ENCODE data around the gene LIAS.
"Not testable (repeated sequence)": the region's sequence is repeated elsewhere in the genome, so short reads cannot be mapped to it uniquely, and the experiment has no call there.

Gene LIAS

DNA sequence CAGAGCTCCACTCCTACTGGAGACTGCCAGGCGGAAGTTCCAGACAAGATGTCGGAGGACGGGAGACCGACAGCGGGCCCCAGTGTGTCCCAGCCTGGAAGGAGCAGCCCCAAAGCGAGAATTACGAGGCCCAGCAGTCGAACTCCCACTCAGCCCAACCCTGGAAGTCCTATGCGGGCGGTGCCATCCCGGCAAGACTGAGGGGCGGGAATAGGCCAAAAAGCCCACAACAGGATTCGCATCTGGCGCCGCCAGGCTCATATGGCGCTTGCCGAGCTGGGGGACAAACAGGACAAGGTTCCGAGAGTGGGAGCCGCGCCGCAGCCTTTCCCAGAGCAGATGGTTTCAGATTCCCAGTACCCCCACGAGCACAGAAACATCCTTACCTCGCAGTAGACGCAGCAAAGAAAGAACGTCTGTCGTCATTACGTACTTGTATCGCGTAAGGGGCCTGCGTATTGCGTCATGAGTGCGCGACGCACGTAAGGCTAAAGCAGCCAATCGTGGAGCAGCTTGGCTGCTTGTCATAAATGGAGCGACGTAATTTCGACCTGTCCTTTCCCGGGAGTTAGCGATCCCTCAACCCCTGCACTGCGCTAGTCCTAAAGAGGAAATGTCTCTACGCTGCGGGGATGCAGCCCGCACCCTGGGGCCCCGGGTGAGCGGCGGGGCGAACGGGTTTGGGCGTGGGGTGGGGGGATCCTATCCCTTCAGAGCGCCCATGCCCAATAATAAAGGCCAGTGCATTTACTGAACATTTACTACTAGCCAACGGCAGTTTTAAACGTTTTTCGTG, at the start of gene LIAS, which contains the start of gene RPL9:
LIAS (plus strand) TSS at position 552 of the 796 bp plus-strand sequence; CDS start at position 614, 62 bp downstream.
RPL9 (minus strand) TSS at position 418 of the 796 bp plus-strand sequence. CDS start 483 bp downstream, outside the sequence.
- peak; percentile 98 for DNase-seq

DNA sequence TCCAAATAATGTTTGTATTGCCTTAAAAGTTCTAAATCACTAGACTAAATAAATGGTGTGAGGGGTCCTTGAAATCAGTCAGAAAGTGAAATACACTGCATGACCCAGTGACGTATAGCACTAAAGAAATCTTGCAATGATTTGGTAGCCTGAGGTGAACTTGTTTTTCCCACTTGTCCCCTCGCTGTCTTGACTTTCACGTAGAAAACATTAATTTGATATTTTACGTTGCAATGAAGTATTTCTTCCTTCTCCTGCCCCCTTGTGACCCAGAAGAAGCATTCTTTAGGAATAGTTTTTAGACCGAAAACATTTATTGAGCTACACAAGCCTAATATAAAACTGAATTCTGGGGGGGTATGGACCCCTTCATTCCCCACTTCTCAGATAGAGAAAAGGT, 48.4 kb upstream of the LIAS start:
- peak; percentile 60 for DNase-seq

DNA sequence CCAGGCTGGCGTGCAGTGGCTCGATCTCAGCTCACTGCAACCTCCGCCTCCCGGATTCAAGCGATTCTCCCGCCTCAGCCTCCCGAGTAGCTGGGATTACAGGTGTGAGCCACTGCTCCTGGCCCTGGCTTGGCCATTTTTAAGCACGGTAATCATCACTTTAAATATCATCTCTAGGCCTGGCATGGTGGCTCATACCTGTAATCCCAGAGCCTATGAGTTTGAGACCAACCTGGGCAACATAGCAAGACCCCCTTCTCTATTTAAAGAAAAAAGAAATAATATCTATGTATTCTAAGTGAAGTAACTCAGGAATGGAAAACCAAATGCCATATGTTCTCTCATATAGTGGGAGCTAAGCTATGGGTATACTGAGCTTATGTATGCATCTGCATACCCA, 47.3 kb upstream of the LIAS start:
- DNase-seq, result not testable (repeated sequence)

DNA sequence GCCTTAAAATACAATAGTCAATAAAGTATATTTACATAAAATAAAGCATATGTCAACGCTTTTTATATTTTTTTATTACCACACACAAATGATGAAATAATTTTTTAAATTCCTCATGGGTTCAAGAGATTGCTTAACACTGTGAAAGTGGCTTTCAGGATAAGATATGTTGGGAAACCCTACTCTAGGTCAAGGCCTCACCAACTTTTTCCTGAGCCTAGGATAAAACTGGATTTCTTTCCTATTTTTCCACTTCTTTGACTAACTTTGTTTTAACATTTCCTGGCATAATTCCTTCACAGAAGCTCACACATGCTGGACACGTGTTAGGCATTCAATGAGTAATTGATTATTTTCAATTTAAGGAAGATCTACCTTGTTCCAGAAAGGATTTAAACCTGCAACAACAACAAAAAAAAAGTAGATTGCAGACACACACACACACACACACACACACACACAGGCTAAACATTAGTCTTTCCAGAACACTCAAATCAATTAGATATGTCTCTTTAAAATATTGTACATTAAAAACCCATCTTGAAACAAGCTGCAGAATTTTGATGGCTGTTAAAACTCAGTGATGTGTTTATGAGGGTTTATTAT, 43.1 kb upstream of the LIAS start:
- DNase-seq, result no peak

DNA sequence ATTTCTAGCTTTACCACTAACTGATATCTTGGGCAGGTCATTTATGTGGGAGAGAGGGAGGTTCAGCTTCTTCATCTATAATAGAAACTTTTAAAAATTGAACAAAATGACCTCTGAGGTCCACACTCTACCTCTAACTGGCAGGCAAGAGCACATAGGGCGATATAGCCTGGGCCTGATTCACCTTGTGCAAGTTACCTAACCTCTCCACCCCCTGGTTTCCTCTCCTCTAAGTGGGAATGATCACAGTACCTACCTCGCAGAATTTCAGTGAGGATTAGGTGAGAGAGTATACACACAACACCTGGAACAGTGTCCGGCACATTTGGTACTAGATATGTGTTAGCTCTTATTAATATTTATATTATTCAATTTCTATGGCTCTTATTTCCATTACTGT, 36.6 kb upstream of the LIAS start:
- DNase-seq, result no peak

DNA sequence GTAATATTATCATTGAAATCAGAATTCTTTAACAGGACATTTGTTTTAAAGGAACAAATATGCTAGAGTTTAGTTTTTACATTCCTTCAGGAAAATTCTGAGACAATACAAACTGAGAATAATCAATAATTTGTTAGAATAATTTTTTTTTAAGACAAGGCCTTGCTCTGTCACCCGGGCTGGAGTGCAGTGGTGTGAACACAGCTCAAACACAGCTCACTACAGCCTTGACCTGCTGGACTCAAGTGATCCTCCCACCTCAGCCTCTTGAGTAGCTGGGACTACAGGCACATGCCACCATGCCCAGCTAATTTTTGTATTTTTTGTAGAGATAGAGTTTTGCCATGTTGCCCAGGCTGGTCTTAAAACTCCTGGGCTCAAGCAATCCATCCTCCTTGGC, 33.6 kb upstream of the LIAS start:
- not testable (repeated sequence) for DNase-seq

DNA sequence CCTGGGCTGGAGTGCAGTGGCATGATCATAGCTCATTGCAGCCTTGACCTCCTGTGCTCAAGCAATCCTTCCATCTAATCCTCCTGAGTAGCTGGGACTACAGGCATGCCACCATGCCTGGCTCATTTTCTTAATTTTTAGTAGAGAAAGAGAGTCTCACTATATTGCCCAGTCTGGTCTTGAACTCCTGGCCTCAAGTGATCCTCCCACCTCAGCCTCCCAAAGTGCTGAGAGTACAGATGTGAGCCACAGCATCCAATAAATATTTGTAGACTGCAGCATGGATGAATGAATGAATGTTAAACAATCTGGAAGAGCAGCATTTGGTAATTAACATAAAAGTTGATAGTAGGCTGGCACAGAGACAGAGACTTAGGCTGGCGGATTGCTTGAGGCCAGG, 32.1 kb upstream of the LIAS start:
- no peak for DNase-seq

DNA sequence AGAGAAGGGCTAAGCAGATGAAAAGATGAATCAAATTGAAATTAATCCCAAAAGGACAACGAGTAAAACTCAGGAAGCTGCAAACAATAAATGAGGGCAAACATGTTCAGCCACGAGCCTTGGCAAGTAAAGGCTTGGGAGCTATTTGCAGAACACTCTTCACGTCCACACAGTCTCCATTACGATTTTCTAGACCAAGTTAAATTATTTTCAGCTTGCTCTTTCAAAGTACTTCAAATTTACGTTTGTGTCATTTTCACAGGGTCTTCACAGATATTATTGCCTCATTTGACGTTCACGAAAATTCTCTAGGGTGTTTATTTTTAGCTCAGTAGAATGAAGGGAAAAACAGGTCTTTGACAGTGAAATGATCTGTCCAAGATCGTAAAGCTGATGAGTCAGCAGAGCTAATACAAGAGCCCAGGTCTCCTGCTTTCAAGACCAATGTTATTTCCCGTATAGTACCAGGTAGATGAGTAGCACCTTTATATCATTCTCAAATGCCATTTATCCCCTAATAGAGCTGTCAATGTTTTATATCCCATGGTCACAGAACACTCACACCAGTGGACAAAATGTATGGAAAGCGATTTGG, 31.2 kb upstream of the LIAS start:
- peak; percentile 24 for DNase-seq

DNA sequence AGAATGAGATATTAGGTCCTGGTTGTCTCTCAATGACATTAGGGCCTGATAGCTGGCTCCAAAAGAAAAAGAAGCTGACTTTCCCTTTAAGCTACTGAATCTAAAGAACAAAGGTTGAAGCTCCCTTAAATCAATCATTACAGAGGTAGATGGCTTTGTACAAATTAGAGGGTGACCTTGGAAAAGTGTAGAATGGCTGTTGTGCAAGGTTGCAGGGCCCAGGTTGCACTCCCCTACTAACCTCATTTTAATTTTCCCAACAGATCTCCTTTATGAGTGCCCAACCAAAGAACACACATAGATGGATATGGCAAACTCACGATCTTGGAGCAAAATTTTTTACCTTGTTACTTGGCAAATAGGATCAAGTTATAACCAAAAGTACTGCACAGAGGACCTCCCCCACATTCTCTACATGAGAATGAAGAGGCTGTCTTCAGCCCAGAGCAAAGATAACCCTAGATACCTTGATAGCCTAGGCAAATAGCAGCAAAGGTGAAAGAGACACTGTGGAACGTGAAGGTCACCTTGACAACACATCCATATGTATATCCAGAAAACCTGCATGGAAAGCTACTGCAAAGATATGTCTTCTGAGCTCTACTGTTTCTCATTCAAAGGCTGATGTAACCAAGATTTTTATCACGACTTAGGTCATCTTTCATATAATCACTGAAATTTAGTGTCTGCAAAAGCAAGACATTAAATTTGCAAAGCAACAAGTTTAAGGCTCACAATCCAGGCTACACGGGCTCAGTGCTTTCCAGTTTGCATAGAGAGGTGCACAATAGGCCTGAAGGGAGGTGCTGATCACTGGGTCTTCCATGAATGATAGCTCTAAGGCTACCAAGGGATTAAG, 29.2 kb upstream of the LIAS start:
- DNase-seq, result peak; percentile 62

DNA sequence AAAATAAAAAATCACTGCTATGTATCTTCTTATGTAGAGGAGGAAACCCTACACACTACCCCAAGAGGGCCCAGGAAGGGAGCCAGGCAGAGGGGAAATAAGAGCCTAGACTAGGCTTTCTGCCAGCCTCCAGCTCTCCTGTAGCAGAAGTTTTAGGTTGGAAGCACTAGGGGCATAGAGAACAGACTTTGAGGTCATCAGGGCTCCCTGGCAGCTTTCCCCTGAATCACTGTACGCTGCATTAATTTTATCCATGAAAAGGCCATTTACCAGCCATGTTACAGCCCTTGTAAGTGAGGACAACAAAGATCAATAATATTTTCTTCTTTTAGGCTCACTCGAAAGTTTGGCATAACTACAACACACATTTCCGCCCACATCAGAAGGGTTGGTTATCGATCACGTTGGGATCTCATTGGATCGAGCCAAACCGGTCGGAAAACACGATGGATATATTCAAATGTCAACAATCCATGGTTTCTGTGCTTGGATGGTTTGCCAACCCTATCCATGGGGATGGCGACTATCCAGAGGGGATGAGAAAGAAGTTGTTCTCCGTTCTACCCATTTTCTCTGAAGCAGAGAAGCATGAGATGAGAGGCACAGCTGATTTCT, 24.9 kb upstream of the LIAS start:
- no peak for DNase-seq

DNA sequence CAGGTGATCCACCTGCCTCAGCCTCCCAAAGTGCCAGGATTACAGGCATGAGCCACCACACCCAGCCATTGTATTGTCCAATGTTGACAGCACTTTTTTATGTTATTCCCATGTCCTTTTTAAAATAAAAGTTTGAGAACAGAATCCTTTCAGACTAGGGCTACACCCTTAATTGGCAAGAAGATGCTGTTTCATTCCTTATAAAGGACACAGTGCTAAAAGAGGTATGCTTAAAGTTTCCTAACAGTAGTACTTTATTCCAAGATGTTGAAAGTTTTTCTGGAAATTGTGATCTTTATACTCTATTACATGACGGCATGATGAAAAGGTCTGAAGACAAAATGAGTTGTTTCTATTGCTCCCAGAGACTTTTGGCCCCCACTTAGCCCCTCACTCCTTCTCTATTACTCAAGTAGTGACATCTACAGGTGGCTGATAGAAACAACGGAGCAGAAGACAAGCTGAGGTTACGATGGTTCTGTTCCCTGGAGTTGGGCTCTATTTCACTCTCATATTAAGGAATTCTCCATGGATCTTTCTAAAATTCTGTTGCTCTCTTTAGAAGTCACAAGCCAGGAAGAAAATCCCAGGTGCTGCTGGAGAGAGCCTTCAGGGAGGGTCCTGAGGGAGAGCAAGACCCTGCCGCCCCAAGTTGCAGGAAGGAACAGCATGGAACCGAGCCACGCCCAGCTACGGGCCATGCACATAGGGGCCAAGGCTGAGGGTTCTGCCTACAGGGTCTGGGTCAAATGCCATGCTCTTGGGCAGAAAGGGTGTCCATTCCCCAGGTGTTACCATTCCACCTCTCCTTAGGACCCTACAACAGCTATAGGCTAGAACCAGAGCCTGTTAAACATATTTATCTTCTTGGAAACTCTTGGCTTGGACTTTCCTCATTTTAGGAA, 22.9 kb upstream of the LIAS start:
- no peak for DNase-seq

DNA sequence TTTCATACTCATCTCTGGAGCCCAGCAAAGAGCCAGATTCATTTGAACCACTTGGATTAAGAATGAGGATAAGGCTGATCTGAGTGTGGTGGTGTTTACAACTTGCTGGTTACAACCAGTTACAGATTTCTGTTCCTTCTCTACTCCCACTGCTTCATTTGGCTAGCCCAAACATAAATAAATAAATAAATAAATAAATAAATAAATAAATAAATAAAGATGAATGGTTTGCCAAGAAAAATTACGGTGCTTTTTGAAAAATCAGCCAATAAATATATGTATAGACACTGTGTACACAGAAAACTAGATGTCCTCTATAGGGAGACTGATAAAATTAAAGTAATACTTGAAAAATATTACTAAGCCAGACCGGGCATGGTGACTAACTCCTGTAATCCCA, 17.3 kb upstream of the LIAS start:
- no peak for DNase-seq

DNA sequence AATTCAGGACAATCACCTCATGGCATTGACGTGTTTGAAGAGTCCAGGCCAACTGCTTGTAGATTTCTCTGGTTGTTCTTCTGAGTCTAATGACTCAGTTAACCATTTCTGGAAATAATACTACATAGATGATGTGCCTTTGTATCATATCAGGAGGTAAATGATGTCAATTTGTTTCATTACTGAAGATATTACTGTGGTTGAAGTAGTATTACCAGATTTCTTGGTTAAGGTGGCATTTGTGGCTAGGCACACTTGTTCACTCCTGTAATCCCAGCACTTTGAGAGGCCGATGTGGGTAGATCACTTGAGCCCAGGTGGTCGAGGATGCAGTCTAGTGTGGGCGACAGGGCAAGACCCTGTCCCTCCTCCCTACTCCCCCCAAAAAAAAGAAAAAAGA, 15.9 kb upstream of the LIAS start:
- DNase-seq, result no peak

DNA sequence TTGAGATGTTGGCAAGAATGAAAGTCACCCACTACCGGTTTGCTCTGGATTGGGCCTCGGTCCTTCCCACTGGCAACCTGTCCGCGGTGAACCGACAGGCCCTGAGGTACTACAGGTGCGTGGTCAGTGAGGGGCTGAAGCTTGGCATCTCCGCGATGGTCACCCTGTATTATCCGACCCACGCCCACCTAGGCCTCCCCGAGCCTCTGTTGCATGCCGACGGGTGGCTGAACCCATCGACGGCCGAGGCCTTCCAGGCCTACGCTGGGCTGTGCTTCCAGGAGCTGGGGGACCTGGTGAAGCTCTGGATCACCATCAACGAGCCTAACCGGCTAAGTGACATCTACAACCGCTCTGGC, 12.4 kb upstream of the LIAS start:
- no peak for DNase-seq

DNA sequence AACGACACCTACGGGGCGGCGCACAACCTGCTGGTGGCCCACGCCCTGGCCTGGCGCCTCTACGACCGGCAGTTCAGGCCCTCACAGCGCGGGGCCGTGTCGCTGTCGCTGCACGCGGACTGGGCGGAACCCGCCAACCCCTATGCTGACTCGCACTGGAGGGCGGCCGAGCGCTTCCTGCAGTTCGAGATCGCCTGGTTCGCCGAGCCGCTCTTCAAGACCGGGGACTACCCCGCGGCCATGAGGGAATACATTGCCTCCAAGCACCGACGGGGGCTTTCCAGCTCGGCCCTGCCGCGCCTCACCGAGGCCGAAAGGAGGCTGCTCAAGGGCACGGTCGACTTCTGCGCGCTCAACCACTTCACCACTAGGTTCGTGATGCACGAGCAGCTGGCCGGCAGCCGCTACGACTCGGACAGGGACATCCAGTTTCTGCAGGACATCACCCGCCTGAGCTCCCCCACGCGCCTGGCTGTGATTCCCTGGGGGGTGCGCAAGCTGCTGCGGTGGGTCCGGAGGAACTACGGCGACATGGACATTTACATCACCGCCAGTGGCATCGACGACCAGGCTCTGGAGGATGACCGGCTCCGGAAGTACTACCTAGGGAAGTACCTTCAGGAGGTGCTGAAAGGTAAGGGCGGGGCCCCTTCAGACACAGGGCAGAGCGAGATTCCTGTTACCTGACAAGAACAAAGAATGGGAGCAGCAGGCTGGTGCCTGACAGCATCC, 11.8 kb upstream of the LIAS start:
- no peak for DNase-seq

DNA sequence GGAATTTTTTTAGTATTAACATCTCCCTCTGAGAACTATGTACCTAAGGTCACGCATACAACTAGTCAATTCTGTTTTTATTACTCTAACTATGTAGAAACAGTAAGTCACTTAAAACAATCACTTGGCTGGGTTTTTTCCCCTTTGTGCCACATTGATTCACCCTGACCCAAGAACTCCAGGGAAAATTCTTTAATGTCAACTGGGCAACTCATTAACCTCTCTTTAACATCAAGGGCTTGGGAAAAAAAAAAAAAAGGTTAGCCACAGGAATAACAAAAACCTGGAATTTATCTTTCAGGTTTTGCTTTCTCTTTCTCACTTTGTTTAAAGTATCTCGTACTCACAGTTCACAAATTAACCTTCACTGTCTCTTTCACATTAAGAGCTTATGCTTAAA, 8.2 kb upstream of the LIAS start:
- DNase-seq, result no peak

DNA sequence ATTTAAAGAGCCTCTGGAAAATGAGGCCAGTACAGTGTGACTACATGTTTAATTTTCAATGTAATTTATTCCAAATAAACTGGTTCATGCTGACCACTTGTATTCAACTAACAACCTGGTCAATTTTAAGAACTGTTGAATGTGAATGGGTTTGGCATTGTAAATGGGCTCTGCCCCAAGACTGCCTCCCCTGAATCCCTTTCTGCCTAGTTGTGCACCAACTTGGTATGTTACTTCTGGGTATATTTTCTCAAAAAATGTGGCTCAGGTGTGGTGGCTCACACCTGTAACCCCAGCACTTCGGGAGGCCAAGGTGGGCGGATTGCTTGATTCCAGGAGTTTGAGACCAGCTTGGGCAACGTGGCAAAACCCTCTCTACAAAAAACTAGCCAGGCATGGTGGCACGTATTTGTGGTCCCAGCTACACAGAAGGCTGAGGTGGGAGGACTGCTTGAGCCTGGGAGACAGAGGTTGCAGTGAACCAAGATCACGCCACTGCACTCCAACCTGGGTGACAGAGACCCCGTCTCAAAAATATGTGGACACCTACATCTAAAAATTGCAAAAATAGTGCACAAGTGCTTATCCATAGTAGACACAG, 7.3 kb upstream of the LIAS start:
- no peak for DNase-seq

DNA sequence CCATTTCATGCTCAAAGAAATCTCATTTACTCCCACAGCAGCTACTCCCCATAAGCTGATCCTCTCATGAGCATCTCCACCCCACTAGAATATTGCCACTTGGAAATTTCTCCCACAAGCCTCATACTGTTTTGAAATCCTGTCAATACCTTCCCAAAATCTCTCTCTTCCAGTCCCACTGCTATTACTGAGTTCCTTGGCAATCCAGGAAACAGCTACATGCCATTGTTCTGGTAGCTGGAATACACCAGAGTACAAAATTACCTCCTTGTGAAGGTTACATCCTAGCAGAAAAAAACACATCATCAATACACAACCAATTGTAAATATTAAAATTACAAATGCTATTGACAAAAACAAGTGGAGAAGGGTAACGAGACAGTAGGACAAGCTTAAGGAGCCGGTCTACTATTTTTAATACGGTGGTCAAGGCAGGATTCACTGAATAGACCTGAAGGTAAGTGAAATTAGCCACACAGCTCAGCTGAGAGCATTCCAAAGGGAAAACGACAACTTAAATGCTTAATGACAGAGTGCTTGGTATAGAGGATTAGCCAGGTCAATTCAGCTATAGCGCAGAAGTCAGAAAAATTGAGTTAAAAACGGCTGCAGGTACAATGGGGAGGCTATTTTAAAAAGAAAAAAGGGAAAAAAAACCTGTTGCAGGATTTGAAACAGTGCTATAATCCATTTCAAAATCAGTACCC, 6.5 kb upstream of the LIAS start:
- DNase-seq, result no peak

DNA sequence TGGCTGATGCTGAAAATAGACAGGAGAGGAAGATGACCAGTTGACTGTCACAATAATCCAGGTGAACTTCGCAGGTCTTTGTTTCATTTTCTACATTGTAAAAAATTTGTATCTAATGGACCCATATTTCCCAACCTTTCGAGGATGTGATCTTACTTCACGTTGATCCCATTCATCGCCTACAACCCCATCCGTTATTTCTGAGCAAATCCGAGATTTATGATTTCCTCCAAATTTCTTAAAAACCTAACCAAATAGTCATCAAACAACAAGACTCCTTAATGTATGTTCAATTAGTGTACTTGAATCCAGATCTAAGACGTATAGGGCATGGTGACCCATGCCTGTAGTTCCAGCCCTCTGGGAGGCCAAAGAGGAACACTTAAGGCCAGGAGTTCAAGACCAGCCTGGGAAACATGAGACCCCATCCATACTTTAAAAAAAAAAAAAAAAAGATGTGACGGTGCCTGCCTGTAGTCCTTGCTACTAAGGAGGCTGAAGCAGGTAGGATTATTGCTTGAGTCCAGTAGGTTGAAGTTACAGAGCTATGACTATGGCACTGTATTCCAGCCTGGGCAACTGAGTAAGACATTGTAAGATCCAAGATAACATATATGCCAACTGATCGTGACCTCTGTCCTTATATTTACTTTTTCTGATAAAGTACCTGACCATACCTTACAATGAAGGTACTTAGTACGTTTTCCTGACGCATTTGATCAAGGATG, 5.8 kb upstream of the LIAS start:
- no peak for DNase-seq

All from OCI-M1 (cell line).